ENCODE results near the gene UBE2O. TPM values are rescaled to one million over a fixed set of nuclear protein-coding genes. Genes with fewer than 3 reads are reported as not detected.
A peak's percentile ranks its signal among the peaks of the same experiment; 100 is the strongest.
"Not testable (repeated sequence)": the region's sequence is repeated elsewhere in the genome, so short reads cannot be mapped to it uniquely, and the experiment has no call there.

The UBE2O gene
- total RNA-seq, 1 donor from 2014 or later, result 25.8 TPM

DNA sequence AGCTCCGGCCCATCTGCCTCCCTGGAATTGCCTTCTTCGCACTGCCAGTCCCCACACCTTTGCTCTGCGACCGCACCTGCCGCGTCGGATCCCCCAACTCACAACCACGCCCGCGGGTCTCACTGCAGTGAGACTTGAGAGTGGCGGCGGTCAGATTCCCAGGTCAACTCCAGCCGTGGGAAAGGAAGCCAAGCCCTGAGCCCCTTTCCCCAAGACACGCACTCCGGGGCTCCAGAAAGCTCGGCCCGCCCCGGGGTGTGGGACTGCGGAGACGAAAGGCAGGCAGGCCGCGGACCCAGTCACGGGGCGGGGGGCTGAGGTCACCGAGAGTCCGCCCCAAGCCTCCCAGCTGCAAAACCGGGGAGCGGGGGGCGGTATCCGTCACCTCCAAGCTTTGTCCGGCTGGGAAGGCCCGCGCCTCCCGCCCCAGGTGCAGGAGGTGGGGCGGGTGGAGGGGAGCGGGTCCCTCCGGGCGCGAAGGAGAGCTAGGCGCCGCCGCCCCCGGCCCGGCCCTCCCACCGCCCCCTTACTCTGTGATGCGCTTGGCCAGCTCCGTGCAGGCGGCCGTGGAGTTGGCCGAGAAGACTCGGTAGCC is 99.9 kb downstream of the UBE2O start:
- FAIRE-seq, result no peak

DNA sequence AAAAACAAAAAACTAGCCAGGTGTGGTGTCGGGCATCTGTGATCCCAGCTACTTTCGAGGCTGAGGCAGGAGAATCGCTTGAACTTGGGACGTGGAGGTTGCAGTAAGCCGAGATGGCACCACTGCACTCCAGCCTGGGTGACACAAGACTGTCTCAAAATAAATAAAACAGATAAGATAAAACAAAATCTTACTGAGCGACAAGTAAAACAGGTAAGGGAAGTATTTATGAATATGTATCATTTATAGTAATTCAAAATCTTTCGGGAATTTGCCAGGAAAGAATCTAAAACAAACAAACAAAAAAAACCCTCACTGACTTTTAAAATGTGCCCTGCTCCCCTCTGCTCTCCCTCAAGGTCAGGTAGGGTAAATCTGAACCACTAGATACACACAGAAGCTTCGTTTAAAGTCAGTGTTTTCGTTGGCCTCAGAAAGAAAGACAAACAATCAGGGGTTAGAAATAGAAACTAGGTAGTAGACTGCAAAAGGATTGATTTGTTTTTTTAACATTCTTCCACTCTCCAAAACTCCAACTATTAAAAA is 101.4 kb downstream of the UBE2O start:
- Histone ChIP-seq H3K79me2 (ENCODE audit: insufficient read depth, low read length) (peaks cover 40% of the 10 kb centered on the region), H3K4me3 (ENCODE audit: insufficient read depth, low read depth, low read length) (peak overlapping the region; percentile 8), H2AFZ (ENCODE audit: low read depth, low read length) (no peak overlapping the region), H3K4me1 (ENCODE audit: insufficient read depth, low read length) (peaks cover 15% of the 10 kb centered on the region), H4K20me1 (ENCODE audit: insufficient read depth, low read length) (peaks cover 15% of the 10 kb centered on the region), H3K4me2 (ENCODE audit: low read length) (peak overlapping the region; percentile 92), H3K27me3 (ENCODE audit: insufficient read depth, low read length) (no peaks in the 10 kb centered on the region), H3K36me3 (ENCODE audit: insufficient read depth, low read length) (peaks cover 4% of the 10 kb centered on the region), H3K9me3 (ENCODE audit: insufficient read depth, low read depth, low read length) (no peaks in the 10 kb centered on the region), H3K9ac (ENCODE audit: low read length) (peak overlapping the region; percentile 5), H3K27ac (ENCODE audit: low read depth, low read length) (no peak overlapping the region)
- Mint-ChIP-seq H3K4me1 (ENCODE audit: low read depth, unreplicated experiment) (peaks cover 4% of the 10 kb centered on the region), H3K36me3 (ENCODE audit: low read depth, unreplicated experiment) (peaks cover 5% of the 10 kb centered on the region), H3K9me3 (ENCODE audit: unreplicated experiment) (no peaks in the 10 kb centered on the region), H3K27me3 (ENCODE audit: low read depth, unreplicated experiment) (no peaks in the 10 kb centered on the region), H3K27ac (ENCODE audit: unreplicated experiment) (no peak overlapping the region), H3K4me3 (ENCODE audit: unreplicated experiment) (peak overlapping the region; percentile 94)
- no peak for DNase-seq (ENCODE audit: low read depth)
- TF ChIP-seq CTCF (IDR thresholded peaks at IDR 0.05; ENCODE audit: insufficient read depth, low read depth, low read length) (no peak), EZH2 (IDR thresholded peaks at IDR 0.05; ENCODE audit: insufficient read depth, low read length) (no peak)
- no peak for FAIRE-seq

More for the DNA sequence above, 99.9 kb downstream of the UBE2O start:
- Histone ChIP-seq H3K36me3 (ENCODE audit: insufficient read depth, low read length) (no peaks in the 10 kb centered on the region), H3K4me1 (ENCODE audit: insufficient read depth, low read length) (peaks cover 15% of the 10 kb centered on the region), H4K20me1 (ENCODE audit: insufficient read depth, low read length) (peaks cover 11% of the 10 kb centered on the region), H3K9me3 (ENCODE audit: insufficient read depth, low read depth, low read length) (no peaks in the 10 kb centered on the region), H3K79me2 (ENCODE audit: insufficient read depth, low read length) (peaks cover 40% of the 10 kb centered on the region), H3K27ac (ENCODE audit: low read depth, low read length) (peak overlapping the region; percentile 95), H3K4me2 (ENCODE audit: low read length) (peak overlapping the region; percentile 92), H3K9ac (ENCODE audit: low read length) (peak overlapping the region; percentile 85), H2AFZ (ENCODE audit: low read depth, low read length) (peak overlapping the region; percentile 90), H3K27me3 (ENCODE audit: insufficient read depth, low read length) (no peaks in the 10 kb centered on the region), H3K4me3 (ENCODE audit: insufficient read depth, low read depth, low read length) (peak overlapping the region; percentile 65)
- Mint-ChIP-seq H3K4me3 (ENCODE audit: unreplicated experiment) (peak overlapping the region; percentile 94), H3K4me1 (ENCODE audit: low read depth, unreplicated experiment) (peaks cover 4% of the 10 kb centered on the region), H3K9me3 (ENCODE audit: unreplicated experiment) (no peaks in the 10 kb centered on the region), H3K27ac (ENCODE audit: unreplicated experiment) (peak overlapping the region; percentile 69), H3K27me3 (ENCODE audit: low read depth, unreplicated experiment) (no peaks in the 10 kb centered on the region), H3K36me3 (ENCODE audit: low read depth, unreplicated experiment) (peaks cover 1% of the 10 kb centered on the region)
- TF ChIP-seq EZH2 (IDR thresholded peaks at IDR 0.05; ENCODE audit: insufficient read depth, low read length) (no peak), CTCF (IDR thresholded peaks at IDR 0.05; ENCODE audit: insufficient read depth, low read depth, low read length) (no peak)
- no peak for DNase-seq (ENCODE audit: low read depth)

GRCh38 chr17:76350463-76350862 is 102.5 kb downstream of the UBE2O start:
- no peaks in the 10 kb centered on the region for H3K27me3 Mint-ChIP-seq (ENCODE audit: low read depth, unreplicated experiment)
- TF ChIP-seq CTCF (IDR thresholded peaks at IDR 0.05; ENCODE audit: insufficient read depth, low read depth, low read length) (no peak), EZH2 (IDR thresholded peaks at IDR 0.05; ENCODE audit: insufficient read depth, low read length) (no peak)
- H3K4me3 Mint-ChIP-seq (ENCODE audit: unreplicated experiment), result no peak overlapping the region

DNA sequence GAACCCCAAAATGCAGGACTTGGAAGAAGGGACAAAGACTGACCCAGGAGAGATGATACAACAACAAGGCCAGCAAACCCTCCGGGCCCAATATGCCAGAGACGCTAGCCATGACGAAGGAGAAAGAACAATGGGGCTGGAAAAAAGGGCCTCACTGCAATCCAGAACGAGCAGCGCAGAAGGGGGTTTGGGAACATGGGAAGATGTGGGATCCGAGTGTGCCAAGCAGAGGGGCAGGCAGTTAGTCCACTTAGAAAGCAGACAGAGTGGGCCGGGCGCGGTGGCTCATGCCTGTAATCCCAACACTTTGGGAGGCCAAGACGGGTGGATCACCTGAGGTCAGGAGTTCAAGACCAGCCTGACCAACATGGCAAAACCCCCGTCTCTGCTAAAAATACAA is 106.0 kb downstream of the UBE2O start:
- H3K27me3 Mint-ChIP-seq (ENCODE audit: low read depth, unreplicated experiment); H3K27ac ChIP-seq (ENCODE audit: low read depth, low read length); DNase-seq (ENCODE audit: low read depth); H3K9me3 Mint-ChIP-seq (ENCODE audit: unreplicated experiment); H3K4me3 Mint-ChIP-seq (ENCODE audit: unreplicated experiment); H3K27me3 ChIP-seq (ENCODE audit: insufficient read depth, low read length); H3K27ac Mint-ChIP-seq (ENCODE audit: unreplicated experiment); H3K4me1 ChIP-seq (ENCODE audit: insufficient read depth, low read length); H3K4me3 ChIP-seq (ENCODE audit: insufficient read depth, low read depth, low read length); H2AFZ ChIP-seq (ENCODE audit: low read depth, low read length); H3K9ac ChIP-seq (ENCODE audit: low read length); H3K4me2 ChIP-seq (ENCODE audit: low read length); FAIRE-seq; H3K4me1 Mint-ChIP-seq (ENCODE audit: low read depth, unreplicated experiment); H3K9me3 ChIP-seq (ENCODE audit: insufficient read depth, low read depth, low read length): not testable (repeated sequence)
- H3K36me3 Mint-ChIP-seq (ENCODE audit: low read depth, unreplicated experiment), result peaks cover 13% of the 10 kb centered on the region
- peaks cover 12% of the 10 kb centered on the region for H4K20me1 ChIP-seq (ENCODE audit: insufficient read depth, low read length)
- peaks cover 32% of the 10 kb centered on the region for H3K79me2 ChIP-seq (ENCODE audit: insufficient read depth, low read length)
- peaks cover 27% of the 10 kb centered on the region for H3K36me3 ChIP-seq (ENCODE audit: insufficient read depth, low read length)

More at GRCh38 chr17:76350463-76350862, 102.5 kb downstream of the UBE2O start:
- Histone ChIP-seq H3K4me3 (ENCODE audit: insufficient read depth, low read depth, low read length) (no peak overlapping the region), H4K20me1 (ENCODE audit: insufficient read depth, low read length) (peaks cover 15% of the 10 kb centered on the region), H3K9me3 (ENCODE audit: insufficient read depth, low read depth, low read length) (no peaks in the 10 kb centered on the region), H3K79me2 (ENCODE audit: insufficient read depth, low read length) (peaks cover 40% of the 10 kb centered on the region), H3K4me2 (ENCODE audit: low read length) (no peak overlapping the region), H2AFZ (ENCODE audit: low read depth, low read length) (no peak overlapping the region), H3K9ac (ENCODE audit: low read length) (no peak overlapping the region), H3K36me3 (ENCODE audit: insufficient read depth, low read length) (peaks cover 14% of the 10 kb centered on the region), H3K27ac (ENCODE audit: low read depth, low read length) (no peak overlapping the region), H3K27me3 (ENCODE audit: insufficient read depth, low read length) (no peaks in the 10 kb centered on the region), H3K4me1 (ENCODE audit: insufficient read depth, low read length) (peaks cover 15% of the 10 kb centered on the region)
- no peaks in the 10 kb centered on the region for H3K9me3 Mint-ChIP-seq (ENCODE audit: unreplicated experiment)
- FAIRE-seq (no peak), DNase-seq (ENCODE audit: low read depth) (no peak)
- H3K27ac Mint-ChIP-seq (ENCODE audit: unreplicated experiment), result no peak overlapping the region
- peaks cover 10% of the 10 kb centered on the region for H3K36me3 Mint-ChIP-seq (ENCODE audit: low read depth, unreplicated experiment)
- peaks cover 7% of the 10 kb centered on the region for H3K4me1 Mint-ChIP-seq (ENCODE audit: low read depth, unreplicated experiment)
